CD14-positive monocyte (primary cell): ENCODE results near the gene DRC7. TPM values are rescaled to one million over a fixed set of nuclear protein-coding genes. Genes with fewer than 3 reads are reported as not detected.

Experiments
- DNase-seq, 3 donors: peaks; one replicate each; pipeline ENCODE4 v3.0.0-alpha.2; 2011 to 2022
- H2AFZ ChIP-seq: 2 replicates; pipeline ENCODE4 v1.6.0; 2012; ENCODE audit warnings: mild to moderate bottlenecking, low read depth, low read length, inconsistent platforms; ENCODE audit not compliant: insufficient read depth, poor library complexity, severe bottlenecking
- H3K27ac ChIP-seq, 2 donors: 1 replicate in 1 of 2; 2 replicates in 1 of 2; pipeline ENCODE4 v1.5.1; 2012 to 2013; ENCODE audit warnings: low read length in 2 of 2, control low read depth in 1 of 2, inconsistent platforms in 1 of 2, low read depth in 1 of 2, mild to moderate bottlenecking in 1 of 2
- H3K27me3 ChIP-seq, 2 donors: one replicate each; pipeline versions ENCODE4 v1.6.0 to v1.6.1; 2011 to 2013; ENCODE audit warnings: low read length in 2 of 2; ENCODE audit not compliant: control insufficient read depth in 2 of 2, insufficient read depth in 2 of 2
- H3K36me3 ChIP-seq, 2 donors: replicated peaks in 1 of 2; 1 replicate in 1 of 2; 2 replicates in 1 of 2; pipeline versions ENCODE4 v1.5.1 to v1.6.1; 2012 to 2013; ENCODE audit warnings: low read length in 2 of 2, control low read depth in 1 of 2, inconsistent platforms in 1 of 2, mild to moderate bottlenecking in 1 of 2; ENCODE audit not compliant: insufficient read depth in 2 of 2, control insufficient read depth in 1 of 2
- H3K4me1 ChIP-seq, 2 donors: 1 replicate in 1 of 2; 2 replicates in 1 of 2; pipeline versions ENCODE4 v1.5.1 to v1.6.1; 2012 to 2013; ENCODE audit warnings: low read length in 2 of 2, control low read depth in 1 of 2, inconsistent platforms in 1 of 2, mild to moderate bottlenecking in 1 of 2, moderate library complexity in 1 of 2; ENCODE audit not compliant: insufficient read depth in 2 of 2, control insufficient read depth in 1 of 2
- H3K4me2 ChIP-seq: replicated peaks from 2 replicates; pipeline ENCODE3; 2012; ENCODE audit warnings: low read length, moderate library complexity, mild to moderate bottlenecking; ENCODE audit not compliant: poor library complexity, severe bottlenecking; ENCODE audit errors: extremely low read depth
- H3K4me3 ChIP-seq, 3 experiments: fragments of 200-600 bp in 1 of 3; sonication (generic) in 1 of 3; replicated peaks in 1 of 3; 1 replicate in 2 of 3; 2 replicates in 1 of 3; pipeline ENCODE4 v1.5.1; 2011 to 2013; ENCODE audit warnings: low read length in 3 of 3, mild to moderate bottlenecking in 3 of 3, control low read depth in 2 of 3, low read depth in 2 of 3, inconsistent platforms in 1 of 3, moderate library complexity in 1 of 3
- H3K79me2 ChIP-seq: 2 replicates; pipeline ENCODE4 v1.6.0; 2012; ENCODE audit warnings: mild to moderate bottlenecking, control low read depth, inconsistent platforms, low read length, moderate library complexity; ENCODE audit not compliant: insufficient read depth
- H3K9ac ChIP-seq: 2 replicates; pipeline ENCODE4 v1.6.0; 2017; ENCODE audit warnings: low read length, mild to moderate bottlenecking; ENCODE audit not compliant: insufficient read depth, poor library complexity, severe bottlenecking
- H3K9me3 ChIP-seq, 2 donors: replicated peaks in 1 of 2; 1 replicate in 1 of 2; 2 replicates in 1 of 2; pipeline versions ENCODE4 v1.5.1 to v1.6.1; 2012 to 2013; ENCODE audit warnings: low read length in 2 of 2, control low read depth in 1 of 2; ENCODE audit not compliant: control insufficient read depth in 1 of 2, insufficient read depth in 1 of 2
- H4K20me1 ChIP-seq: 2 replicates; pipeline ENCODE4 v1.6.0; 2012; ENCODE audit warnings: mild to moderate bottlenecking, low read length, control low read depth, moderate library complexity; ENCODE audit not compliant: insufficient read depth
- H3K27ac Mint-ChIP-seq, 7 donors: one replicate each; pipeline ENCODE4 v1.8.0; 2020; ENCODE audit warnings: mild to moderate bottlenecking in 7 of 7, mixed read lengths in 7 of 7, moderate library complexity in 6 of 7, inconsistent platforms in 2 of 7
- H3K27me3 Mint-ChIP-seq, 3 donors: one replicate each; pipeline ENCODE4 v1.8.0; 2021 to 2022; ENCODE audit warnings: low read depth in 3 of 3, mild to moderate bottlenecking in 3 of 3, mixed read lengths in 3 of 3, moderate library complexity in 3 of 3, inconsistent platforms in 1 of 3
- H3K36me3 Mint-ChIP-seq, 2 donors: one replicate each; pipeline ENCODE4 v1.8.0; 2020; ENCODE audit warnings: mixed read lengths in 2 of 2, inconsistent platforms in 1 of 2, mild to moderate bottlenecking in 1 of 2
- H3K4me1 Mint-ChIP-seq: one replicate; pipeline ENCODE4 v1.8.0; 2020; ENCODE audit warnings: mild to moderate bottlenecking, mixed read lengths
- H3K4me3 Mint-ChIP-seq, 2 donors: one replicate each; pipeline ENCODE4 v1.8.0; 2020; ENCODE audit warnings: mild to moderate bottlenecking in 2 of 2, mixed read lengths in 2 of 2, moderate library complexity in 1 of 2
- H3K9me3 Mint-ChIP-seq, 7 donors: one replicate each; pipeline ENCODE4 v1.8.0; 2020 to 2022; ENCODE audit warnings: mixed read lengths in 7 of 7, mild to moderate bottlenecking in 6 of 7, moderate library complexity in 6 of 7, inconsistent platforms in 2 of 7
- CTCF ChIP-seq: fragments of 200-600 bp; IDR thresholded peaks from one replicate; pipeline ENCODE4 v1.8.0; 2022; ENCODE audit warnings: antibody characterized with exemption, mild to moderate bottlenecking
- WGBS: methylation state at CpG from one replicate; pipeline ENCODE4 v1.1.5; 2013; ENCODE audit warnings: missing lambda C conversion rate; ENCODE audit not compliant: insufficient coverage; 5-methylcytosine and 5-hydroxymethylcytosine counted together
- intact Hi-C, 2 donors: fragments of 100-400 bp; cut with micrococcal nuclease; formaldehyde crosslinking; loops; one replicate each; pipeline versions ENCODE4 v1.15.0 to v1.15.1; 2023
- polyA plus RNA-seq, 3 donors: library from polyadenylated mRNA; depleted of rRNA in 1 of 3; unstranded in 2 of 3; stranded (reverse) in 1 of 3; fragments of 300-500 nt in 2 of 3; fragments of >200 nt in 1 of 3; fragmentation: Illumina TruSeq in 2 of 3; gene quantifications; 1 replicate in 2 of 3; 2 replicates in 1 of 3; pipeline ENCODE4 v1.2.3, GENCODE V29; 2012 to 2021

DRC7 gene
- polyA plus RNA-seq, 3 donors, result 0.11 to 0.41 TPM; not detected in 1

GRCh38 chr16:57704905-57705852, 10.6 kb downstream of the DRC7 start:
- Histone ChIP-seq H4K20me1 (no peaks in the 10 kb centered on the region), H3K9ac (no peak overlapping the region), H3K4me2 (no peak overlapping the region), H3K27ac (no peak overlapping the region), H3K27me3 (no peaks in the 10 kb centered on the region), H3K79me2 (no peaks in the 10 kb centered on the region), H2AFZ (no peak overlapping the region), H3K4me1 (no peaks in the 10 kb centered on the region), H3K4me3 (no peak overlapping the region), H3K36me3 (no peaks in the 10 kb centered on the region), H3K9me3 (no peaks in the 10 kb centered on the region)
- Mint-ChIP-seq H3K27me3 (peaks cover 0 to 2% (median 0%) of the 10 kb centered on the region in 3 donors), H3K4me1 (no peaks in the 10 kb centered on the region), H3K36me3 (no peaks in the 10 kb centered on the region), H3K27ac (no peak overlapping the region), H3K4me3 (no peak overlapping the region), H3K9me3 (peaks cover 0 to 4% (median 0%) of the 10 kb centered on the region in 7 donors)
- intact Hi-C loops, result no loop called here
- 82% methylated on average over 1 of the region's 4 CpGs for WGBS
- no peak for TF ChIP-seq CTCF
- DNase-seq, result no peak

GRCh38 chr16:57706717-57707116, 12.1 kb downstream of the DRC7 start:
- Mint-ChIP-seq H3K4me1 (no peaks in the 10 kb centered on the region), H3K27me3 (peaks cover 0 to 2% (median 0%) of the 10 kb centered on the region in 3 donors), H3K27ac (no peak overlapping the region), H3K9me3 (peaks cover 0 to 4% (median 0%) of the 10 kb centered on the region in 7 donors), H3K4me3 (no peak overlapping the region), H3K36me3 (no peaks in the 10 kb centered on the region)
- Histone ChIP-seq H3K27me3 (no peaks in the 10 kb centered on the region), H3K9me3 (no peaks in the 10 kb centered on the region), H3K9ac (no peak overlapping the region), H3K79me2 (no peaks in the 10 kb centered on the region), H3K4me1 (no peaks in the 10 kb centered on the region), H3K27ac (no peak overlapping the region), H4K20me1 (no peaks in the 10 kb centered on the region), H3K36me3 (no peaks in the 10 kb centered on the region), H3K4me3 (no peak overlapping the region), H2AFZ (no peak overlapping the region), H3K4me2 (no peak overlapping the region)
- intact Hi-C loops, result no loop called here
- TF ChIP-seq CTCF, result no peak
- no peak for DNase-seq
- WGBS, result 100% methylated on average over 1 of the region's 1 CpG
